Putamen (tissue), 1 donor: ENCODE results near the gene ZNF827.

ENCODE experiments used
- DNase-seq: peaks from one replicate; pipeline ENCODE4 v3.0.0-alpha.2; 2016; ENCODE audit warnings: low spot score

Gene ZNF827

GRCh38 chr4:145938618-145939440, at the start of gene ZNF827:
TSS of gene ZNF827 (minus strand) at chr4:145938823. CDS start at chr4:145938407, 416 bp downstream.
- DNase-seq: peak; percentile 69

GRCh38 chr4:145984563-145984962, 45.9 kb upstream of the ZNF827 start:
- DNase-seq: no peak

GRCh38 chr4:145982791-145983190, 44.2 kb upstream of the ZNF827 start:
- no peak for DNase-seq

GRCh38 chr4:145979160-145979559, 40.5 kb upstream of the ZNF827 start:
- no peak for DNase-seq

- no peak for DNase-seq
Measured at GRCh38 chr4:145976680-145977079, 38.1 kb upstream of the ZNF827 start.

GRCh38 chr4:145960012-145960411, 21.4 kb upstream of the ZNF827 start:
- no peak for DNase-seq

GRCh38 chr4:145957302-145957701, 18.7 kb upstream of the ZNF827 start:
- no peak for DNase-seq

- peak; percentile 9 for DNase-seq
Measured at GRCh38 chr4:145956288-145956890, 17.8 kb upstream of the ZNF827 start.

GRCh38 chr4:145954924-145955339, 16.3 kb upstream of the ZNF827 start:
- no peak for DNase-seq

- no peak for DNase-seq
Measured at GRCh38 chr4:145951931-145952330, 13.3 kb upstream of the ZNF827 start.

- no peak for DNase-seq
Measured at GRCh38 chr4:145945431-145946155, 7.0 kb upstream of the ZNF827 start.

- DNase-seq: no peak
Measured at GRCh38 chr4:145944886-145945285, 6.3 kb upstream of the ZNF827 start.

GRCh38 chr4:145939856-145940255, 1.2 kb upstream of the ZNF827 start:
- peak; percentile 58 for DNase-seq

GRCh38 chr4:145939441-145939750, 773 bp upstream of the ZNF827 start:
- no peak for DNase-seq

GRCh38 chr4:145937971-145938611, 532 bp downstream of the ZNF827 start:
- DNase-seq: peak; percentile 58

GRCh38 chr4:145936997-145937901, 1.4 kb downstream of the ZNF827 start:
- DNase-seq: peak; percentile 74

- peak; percentile 74 for DNase-seq
Measured at GRCh38 chr4:145936142-145936996, 2.3 kb downstream of the ZNF827 start.

- peak; percentile 57 for DNase-seq
Measured at GRCh38 chr4:145935253-145936141, 3.1 kb downstream of the ZNF827 start.

GRCh38 chr4:145934434-145935047, 4.1 kb downstream of the ZNF827 start:
- DNase-seq: no peak
